HG03520 (cell line): ENCODE results near the gene HIVEP3.
A peak's percentile ranks its signal among the peaks of the same experiment; 100 is the strongest.

ENCODE experiments used
- ATAC-seq: cut with Tn5 transposase; IDR thresholded peaks from one replicate; pipeline ENCODE4 v1.9.1; 2021; ENCODE audit warnings: mild to moderate bottlenecking, moderate library complexity; ENCODE audit not compliant: unreplicated experiment

Gene HIVEP3

DNA sequence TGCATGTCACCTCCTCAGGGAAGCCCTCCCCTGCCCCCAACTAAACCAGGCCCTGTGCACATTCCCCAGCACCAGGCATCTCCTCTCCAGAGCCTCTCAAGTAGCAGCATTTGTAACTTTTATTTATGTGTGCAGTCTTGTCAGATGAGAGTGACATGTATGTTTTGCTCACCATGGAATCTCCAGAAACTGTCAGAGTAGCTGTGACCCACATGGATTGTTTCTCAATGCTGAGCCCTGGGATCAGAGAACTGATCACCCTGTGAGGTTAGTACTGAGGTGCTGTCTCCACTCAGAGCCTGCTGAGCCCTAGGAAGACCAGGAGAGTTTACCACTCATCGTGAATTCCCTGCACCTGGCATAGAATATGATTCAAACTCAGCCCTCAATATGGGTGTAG, 243.3 kb downstream of the HIVEP3 start:
- no peak for ATAC-seq

GRCh38 chr1:41674522-41674921, 244.2 kb downstream of the HIVEP3 start:
- ATAC-seq, result no peak

- ATAC-seq, result no peak
Measured at GRCh38 chr1:41673806-41674205, 244.9 kb downstream of the HIVEP3 start.

GRCh38 chr1:41673378-41673777, 245.3 kb downstream of the HIVEP3 start:
- ATAC-seq, result no peak

DNA sequence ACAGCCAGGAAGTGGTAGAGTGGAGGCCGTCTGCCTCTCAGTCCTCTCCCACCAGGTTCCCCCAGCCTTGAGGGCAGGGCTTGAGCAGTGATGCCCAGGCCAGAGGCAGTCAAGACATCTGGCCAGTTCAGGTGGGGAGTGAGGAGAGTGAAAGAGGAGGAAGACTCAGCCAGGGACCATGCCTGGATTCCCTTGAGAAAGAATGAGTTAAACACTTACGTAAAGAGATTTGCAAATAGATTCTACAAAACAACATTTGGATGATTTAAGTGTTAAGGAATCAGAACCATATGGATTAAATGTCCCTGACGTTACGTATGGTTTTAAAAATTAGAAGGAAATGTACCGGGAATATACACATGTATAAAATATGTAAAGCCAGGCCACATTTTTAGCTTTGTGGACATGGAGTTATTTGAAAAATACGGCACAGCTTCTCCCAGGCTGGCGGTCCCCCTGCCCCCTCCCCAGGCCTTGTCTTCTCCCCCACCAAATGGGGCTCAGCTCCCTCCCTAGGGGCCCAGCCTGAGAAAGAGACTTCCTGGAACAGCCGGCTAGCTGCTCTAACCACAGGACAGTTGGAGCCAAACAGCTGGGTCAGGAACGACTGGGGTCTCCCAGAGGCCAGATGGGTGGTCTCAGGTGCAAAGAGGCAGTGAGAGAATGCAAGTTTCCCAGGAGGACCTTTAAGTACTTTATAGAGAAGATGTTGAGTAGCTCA, 245.9 kb downstream of the HIVEP3 start:
- ATAC-seq, result no peak

- no peak for ATAC-seq
Measured at GRCh38 chr1:41672173-41672572, 246.5 kb downstream of the HIVEP3 start.

DNA sequence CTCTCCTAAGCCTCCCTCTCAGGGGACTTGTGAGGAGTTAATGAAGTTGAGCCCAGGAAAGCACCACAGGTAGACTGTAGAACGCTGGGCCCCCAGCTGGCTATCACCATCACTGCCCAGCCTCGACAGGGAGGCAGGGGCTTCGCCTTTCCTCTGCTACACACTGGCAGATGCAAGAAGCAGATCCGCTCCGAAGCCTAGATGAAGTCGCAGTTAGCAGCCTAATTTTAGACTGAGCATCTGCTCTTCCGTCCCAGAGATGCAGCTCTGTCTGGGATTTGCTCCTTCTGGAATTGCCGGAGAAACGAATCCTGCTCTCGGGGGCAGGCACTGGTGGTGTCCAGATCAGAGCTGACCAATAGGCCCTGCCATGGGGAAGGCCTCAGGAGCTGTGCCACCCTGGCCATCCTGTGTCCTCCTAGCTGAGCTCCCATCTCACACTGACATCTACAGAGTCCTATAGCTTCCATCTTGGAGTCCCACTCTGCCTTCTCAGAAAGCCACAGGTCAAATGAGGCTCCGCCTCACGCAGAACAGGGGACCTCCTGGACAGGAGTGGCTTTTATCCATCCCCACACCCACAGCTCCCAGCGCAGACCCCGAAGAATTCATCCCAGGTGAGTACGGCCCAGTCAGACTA, 247.5 kb downstream of the HIVEP3 start:
- no peak for ATAC-seq

GRCh38 chr1:41670217-41670957, 248.3 kb downstream of the HIVEP3 start:
- ATAC-seq, result no peak

DNA sequence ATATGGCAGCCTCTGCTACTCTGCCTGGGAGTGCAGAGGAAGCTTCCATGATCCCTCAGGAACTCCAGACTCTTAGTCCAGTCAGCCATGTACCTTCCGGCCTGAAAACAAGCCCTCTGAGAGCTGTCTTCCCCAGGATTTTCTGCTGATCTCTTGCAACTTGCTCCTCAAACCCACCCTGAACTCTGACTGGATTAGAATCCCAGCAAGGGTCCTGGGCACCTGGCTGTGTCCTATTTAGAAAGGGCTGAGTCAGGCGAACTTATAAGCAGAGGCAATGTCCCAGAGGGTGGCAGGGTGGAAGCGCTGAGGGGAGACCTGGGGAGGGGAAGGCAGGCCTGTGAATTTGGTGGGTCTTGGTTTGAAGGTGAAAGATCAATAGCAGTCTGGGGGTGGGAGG, 249.8 kb downstream of the HIVEP3 start:
- no peak for ATAC-seq

DNA sequence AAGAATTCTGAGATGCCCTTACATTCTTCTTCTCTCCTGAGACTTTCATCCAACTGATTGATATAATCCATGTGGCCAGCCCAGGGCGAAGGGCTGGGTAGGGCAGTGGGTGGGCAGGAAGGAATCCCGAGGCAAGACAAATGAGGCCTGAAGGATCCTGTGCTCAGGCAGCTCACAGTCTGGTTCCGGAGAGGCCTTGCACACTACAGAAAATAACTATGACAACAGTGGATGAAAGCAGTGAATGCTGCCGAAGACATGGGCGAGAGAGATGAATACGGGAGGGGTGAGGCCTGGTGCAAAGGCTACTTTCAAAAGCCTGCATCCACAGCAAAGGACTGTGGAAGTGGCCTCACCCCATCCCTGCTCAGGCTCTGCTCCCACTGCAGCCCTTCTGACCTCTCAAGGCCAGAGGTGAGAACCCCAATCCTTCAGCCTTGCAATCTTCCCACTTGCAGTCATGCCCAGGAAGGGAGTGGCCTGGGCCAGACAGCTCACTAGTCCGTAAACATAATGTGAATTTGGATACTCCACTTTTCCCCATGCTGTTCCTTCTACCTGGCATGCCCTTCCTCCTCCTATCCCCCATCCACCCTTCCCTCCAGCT, 250.6 kb downstream of the HIVEP3 start:
- no peak for ATAC-seq

- ATAC-seq, result no peak
Measured at GRCh38 chr1:41666981-41667631, 251.6 kb downstream of the HIVEP3 start.

- ATAC-seq, result no peak
Measured at GRCh38 chr1:41665962-41666917, 252.5 kb downstream of the HIVEP3 start.

GRCh38 chr1:41664861-41665640, 253.7 kb downstream of the HIVEP3 start:
- ATAC-seq, result no peak

DNA sequence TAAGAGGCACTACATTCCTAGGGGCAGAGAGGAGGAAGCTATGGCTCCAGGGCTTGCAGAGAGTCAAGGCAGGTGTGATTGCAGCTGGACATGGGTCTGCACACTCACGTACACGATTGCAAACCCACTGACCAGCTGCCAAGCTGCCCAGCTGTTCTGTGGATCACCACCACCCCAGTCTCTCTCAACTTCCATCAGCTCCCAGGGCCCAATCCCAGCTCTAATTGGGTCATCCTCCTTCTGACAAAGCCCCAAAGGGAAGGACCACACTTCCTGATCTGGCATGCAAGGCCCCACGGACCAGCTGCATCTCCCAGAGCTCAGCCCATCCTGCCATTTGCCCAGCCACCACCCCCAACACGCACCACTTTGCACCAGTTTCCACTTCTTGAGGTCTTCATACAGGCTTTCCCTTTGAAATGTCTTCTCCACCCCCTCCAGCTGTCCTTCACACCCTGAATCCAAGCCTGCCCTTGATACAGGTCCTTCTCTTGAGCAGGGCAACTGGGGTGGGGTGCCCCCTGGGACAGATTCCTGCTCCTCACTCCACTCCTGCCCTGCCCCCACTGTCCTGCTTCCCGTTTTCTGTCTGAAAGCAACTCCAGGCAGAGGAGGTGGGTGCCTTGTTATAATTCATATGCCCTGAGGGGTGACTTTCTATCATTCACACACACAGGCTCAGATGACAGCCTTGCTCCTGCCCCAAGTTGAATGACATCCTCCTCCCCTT, 254.9 kb downstream of the HIVEP3 start:
- ATAC-seq, result no peak

GRCh38 chr1:41662765-41663437, 255.8 kb downstream of the HIVEP3 start:
- no peak for ATAC-seq

- peak; percentile 51 for ATAC-seq
Measured at GRCh38 chr1:41662061-41662764, 256.5 kb downstream of the HIVEP3 start.

DNA sequence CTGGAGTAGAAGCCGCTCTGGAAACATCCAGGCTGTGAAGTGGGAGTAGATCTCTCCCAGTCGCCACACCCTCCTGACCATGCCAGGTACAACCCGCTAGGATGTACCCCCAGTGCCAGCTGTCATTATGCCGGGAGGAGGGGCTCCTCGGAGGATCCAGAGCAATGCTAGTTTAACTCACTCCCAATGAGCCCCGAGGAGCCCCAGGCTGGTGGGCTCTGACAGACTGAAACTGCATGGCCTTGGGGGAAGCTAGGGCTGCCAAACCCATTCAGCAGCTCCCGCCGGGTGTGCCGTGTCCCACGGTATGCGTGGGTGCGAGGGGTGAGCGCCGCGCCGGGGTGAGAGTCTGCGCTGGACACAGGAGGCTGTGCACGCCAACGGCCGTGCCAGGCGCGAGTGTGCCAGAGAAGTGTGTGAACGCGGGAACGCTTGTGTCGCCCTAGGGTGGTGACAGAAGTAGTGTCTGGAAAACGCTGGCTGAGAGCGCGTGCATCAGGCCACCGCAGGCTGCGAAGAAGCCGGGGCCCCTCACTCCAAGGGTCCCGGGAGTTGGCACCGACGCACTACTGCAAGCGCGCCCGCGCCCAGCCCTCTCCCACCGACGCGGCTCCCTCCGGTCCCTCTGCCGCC, 257.2 kb downstream of the HIVEP3 start:
- ATAC-seq, result peak; percentile 12
